HG03521 (cell line): ENCODE measurements around the gene DNPH1.
A peak's percentile ranks its signal among the peaks of the same experiment; 100 is the strongest.

Experiments used
- ATAC-seq: cut with Tn5 transposase; IDR thresholded peaks from one replicate; pipeline ENCODE4 v1.9.1; 2021; ENCODE audit warnings: mild to moderate bottlenecking, moderate library complexity; ENCODE audit not compliant: unreplicated experiment

The DNPH1 gene, protein sequence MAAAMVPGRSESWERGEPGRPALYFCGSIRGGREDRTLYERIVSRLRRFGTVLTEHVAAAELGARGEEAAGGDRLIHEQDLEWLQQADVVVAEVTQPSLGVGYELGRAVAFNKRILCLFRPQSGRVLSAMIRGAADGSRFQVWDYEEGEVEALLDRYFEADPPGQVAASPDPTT

GRCh38 chr6:43228951-43229802, at the start of gene DNPH1:
Gene DNPH1, minus strand, starts transcription at chr6:43229481. Its CDS starts 25 bp downstream, at chr6:43229456.
- peak; percentile 76 for ATAC-seq

DNA sequence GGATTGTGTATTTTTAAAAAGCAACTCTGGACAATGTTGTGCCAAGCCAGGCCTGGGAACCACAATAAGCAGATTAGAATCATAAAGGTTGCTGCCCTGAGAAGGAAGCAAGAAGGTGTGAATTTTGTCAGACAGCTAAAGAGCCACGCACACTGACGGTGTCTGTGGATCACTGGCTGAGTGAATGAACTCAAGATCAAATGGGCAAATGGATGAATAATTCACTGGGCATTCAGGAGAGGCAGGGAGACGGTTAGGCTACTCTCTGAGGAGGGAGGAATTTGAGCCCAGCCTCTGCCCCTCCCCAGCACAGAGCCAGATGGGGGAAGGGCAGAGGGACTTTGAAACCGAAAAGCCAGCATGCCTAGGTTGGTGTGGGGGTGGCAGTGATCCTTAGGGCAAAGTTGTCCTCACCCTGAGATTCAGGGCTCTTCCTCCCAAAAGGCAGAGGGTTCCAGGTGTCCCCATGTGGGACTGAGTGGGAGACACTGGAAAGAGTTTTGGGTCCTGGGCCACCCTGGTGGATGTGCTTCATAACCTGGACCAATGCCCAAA, 49.3 kb upstream of the DNPH1 start:
- ATAC-seq: no peak

- ATAC-seq: no peak
Observed at GRCh38 chr6:43277643-43278523, 48.6 kb upstream of the DNPH1 start.

DNA sequence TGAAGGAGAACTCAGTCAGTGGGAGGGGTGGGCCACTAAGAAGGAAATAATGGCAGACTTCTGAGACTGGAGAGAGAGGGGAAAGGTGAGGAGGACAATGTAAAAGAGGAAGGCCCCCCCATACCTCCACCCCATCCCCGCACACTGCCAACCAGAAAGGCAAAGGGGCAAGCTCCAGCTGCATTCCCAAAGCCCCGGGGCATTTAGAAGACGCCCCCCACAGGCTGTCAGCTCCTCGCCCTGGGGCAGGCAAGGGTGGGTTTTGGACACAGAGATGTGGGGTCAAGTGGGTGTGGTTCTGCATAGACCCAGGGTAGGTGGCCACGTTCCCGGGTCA, 48.0 kb upstream of the DNPH1 start:
- ATAC-seq: no peak

DNA sequence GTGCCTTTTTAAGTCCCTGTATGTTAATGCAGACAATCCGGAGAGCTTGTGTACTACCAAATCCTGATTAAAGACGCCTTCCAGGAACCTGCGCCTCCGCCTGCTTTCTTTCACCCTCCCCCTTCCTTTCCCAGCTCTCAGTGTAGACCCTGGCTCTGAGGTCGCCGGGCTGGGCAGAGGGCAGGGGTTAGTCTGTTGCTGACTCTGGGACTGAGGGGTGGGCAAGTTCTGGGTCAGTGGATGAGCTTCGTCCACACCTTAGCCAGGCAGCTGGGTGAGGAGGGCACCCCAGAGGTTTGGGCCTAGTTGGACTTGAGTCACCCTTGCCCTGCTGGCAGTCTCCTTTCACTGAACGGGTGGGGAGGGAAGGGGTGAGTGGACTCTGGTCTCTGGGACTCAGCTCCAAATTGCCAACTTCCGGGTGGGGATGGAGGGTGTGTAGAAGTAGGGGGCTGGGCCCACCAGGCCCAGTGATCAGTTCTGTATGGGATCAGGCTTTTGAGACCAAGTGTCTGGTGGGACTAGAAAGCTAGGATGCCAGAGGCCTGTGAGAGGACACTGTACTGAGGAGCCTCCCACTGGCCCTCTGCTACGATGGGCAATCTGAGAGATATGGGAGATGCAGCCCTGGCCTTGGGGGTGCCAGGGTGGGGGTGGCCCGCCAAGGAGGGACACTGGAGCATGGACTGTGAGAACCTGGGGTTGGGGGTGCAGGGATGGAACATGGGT, 47.5 kb upstream of the DNPH1 start:
- no peak for ATAC-seq

DNA sequence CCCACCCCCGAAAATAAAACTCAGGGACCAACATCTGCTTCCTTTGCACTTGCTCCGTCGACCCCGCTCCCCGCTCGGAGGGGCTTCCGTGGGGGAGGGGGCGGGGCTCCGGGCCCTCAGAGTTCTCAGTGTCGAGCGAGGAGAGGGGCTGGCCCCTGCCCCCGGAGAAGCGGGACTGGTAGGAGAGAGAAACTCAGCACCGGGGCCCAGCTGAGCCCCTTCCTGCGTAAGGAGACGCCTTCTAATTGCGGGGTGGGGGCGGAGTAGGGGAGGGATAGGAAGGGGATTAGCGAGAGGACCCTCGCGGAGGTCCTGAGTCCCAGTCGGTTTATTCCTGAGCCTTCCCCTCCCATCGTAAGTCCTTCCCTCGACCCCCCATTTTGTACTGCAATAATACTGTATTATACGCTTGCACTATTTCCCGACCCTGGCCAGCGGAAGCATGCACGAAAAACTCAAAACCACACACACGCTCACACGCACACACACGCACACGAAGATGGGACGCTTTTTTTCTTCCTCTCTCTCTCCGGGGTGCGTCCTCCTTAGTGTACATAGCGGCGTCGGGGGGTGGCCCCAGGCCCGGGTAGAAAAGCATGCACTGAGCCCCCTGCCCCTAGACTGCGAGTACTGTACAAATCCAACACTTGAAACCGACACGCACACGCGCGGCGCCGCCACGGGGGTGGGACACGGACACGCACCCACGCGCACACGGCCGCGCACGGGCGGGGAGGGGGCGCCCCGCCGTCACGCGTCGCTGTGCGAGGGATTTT, 46.7 kb upstream of the DNPH1 start:
- ATAC-seq: no peak

- ATAC-seq: no peak
Observed at GRCh38 chr6:43274916-43275597, 45.8 kb upstream of the DNPH1 start.

DNA sequence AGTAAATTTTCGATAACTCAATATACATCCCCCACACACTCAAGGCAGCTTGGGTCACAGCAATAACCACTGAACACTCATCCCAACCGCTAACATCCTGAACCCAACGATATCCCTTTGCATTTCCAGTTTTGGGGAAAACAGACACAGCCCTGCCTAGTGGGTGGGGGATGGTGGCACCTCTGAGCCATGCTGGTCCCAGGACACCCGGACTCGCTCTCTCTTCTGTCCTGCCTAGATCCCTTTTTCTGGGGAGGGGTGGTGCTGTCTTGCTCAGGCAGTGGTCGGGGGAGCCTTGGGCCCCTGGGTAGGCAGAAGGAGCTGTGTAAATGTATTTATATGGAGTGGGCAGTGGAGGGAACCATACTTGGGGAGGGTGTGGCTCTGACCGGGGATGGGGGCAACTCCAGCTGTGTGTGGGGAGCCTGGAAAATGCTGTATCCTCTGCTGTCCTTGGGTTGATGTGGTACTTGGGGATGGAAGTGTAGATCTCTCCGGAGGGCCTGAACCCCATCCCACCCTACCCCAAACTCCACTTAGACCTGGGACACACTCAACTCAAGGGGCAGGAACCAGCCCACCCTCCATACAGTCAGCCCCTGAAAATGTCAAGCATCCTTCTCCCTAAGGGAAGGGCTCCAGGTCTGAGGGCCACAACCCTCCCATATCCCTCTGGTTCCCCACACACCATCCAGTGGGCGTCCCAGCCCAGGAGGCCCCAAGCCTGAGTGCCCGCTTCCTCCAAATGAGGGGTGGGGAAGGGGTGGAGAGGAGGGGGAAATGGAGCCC, 45.0 kb upstream of the DNPH1 start:
- ATAC-seq: no peak

GRCh38 chr6:43273707-43274106, 44.4 kb upstream of the DNPH1 start:
- no peak for ATAC-seq

- no peak for ATAC-seq
Observed at GRCh38 chr6:43271944-43272343, 42.7 kb upstream of the DNPH1 start.

DNA sequence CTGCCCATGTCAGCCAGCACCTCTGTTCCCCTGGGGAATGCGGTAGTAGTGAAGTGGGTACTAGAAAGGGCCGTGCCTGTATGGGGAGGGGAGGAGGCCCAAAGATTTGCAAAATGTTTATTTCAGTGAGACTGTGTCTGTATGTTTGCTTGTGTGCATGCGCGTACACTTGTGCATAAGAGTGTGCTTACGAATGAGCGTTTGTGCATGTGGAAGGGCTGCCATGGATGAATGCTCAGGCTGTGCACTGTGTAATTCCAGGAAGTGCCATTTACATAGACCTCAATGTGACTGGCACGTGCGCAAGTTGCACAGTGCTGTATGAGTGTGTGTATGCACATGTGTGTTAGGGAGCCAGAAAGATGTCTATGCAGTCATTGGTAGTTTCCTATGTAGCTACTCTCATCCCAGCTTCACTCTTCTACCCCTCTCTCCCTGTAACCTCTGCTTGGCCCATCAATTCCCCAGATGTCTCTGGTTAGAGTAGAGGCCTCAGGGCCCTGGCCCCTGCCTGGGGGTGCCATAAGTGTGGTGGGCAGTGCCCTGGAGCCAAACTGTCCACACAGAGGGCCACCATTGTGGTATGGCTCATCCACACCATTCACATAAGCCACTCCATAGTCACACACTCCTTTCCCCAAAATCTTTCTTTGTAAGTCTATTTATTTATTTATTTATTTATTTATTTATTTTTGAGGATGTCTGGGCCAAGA, 42.0 kb upstream of the DNPH1 start:
- no peak for ATAC-seq

- no peak for ATAC-seq
Observed at GRCh38 chr6:43269273-43270007, 40.2 kb upstream of the DNPH1 start.

DNA sequence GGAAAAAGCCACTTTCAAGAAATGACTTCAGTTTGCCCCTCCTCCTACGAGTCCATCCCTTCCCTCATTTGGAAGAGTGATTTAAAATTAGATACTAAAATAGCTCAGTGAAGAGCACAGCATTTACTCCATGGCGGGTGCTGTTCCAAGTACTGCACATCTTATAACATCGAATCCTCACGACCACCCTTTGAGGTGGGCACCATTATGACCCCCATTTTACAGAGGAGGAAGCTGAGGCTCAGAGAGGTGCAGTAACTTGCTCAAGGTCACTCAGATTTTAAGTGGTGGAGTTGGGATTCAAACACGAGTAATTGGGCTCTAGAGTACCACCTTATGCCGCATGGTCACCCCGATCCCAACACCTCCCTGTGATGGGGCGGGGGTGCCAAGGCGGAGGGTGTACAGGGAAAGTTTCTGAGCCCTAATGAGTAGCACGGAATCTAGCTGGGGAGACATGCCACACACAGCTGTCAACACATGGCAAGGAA, 39.5 kb upstream of the DNPH1 start:
- ATAC-seq: no peak

GRCh38 chr6:43268355-43268700, 39.0 kb upstream of the DNPH1 start:
- no peak for ATAC-seq

DNA sequence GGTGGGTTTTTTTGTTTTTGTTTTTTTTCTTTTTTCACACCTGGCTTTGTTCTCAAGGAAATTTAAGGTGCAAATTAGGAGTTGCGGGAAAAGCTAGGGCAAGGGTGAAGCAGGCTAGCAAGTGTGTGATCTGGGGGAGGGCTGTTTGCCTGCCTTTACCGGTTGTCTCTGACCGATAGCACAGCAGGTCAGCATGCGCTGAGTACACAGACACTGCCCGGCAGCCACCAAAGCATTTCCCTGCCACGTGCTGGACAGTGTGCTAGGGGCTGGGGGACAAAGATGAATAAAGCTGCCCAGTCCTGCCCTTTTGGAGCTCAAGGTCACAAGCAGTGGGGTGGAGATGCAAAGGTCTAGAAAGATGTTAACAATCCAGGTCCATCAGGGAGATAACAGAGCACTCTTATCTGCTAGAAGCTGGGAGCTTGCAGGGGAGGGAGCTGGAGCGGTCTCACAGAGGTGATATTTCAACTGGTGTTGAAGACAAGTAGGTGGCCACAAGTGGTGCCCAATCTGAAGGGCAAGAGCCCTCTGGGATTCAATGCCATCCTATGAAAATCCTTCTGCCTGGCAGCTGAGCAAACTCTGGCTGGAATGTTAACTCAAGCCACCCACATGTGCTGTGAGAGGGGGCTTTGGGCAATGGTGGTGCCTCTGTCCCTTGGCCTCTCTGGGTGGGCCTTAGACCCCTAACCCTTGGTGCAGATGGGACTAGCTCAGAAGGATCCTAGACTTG, 38.5 kb upstream of the DNPH1 start:
- no peak for ATAC-seq

DNA sequence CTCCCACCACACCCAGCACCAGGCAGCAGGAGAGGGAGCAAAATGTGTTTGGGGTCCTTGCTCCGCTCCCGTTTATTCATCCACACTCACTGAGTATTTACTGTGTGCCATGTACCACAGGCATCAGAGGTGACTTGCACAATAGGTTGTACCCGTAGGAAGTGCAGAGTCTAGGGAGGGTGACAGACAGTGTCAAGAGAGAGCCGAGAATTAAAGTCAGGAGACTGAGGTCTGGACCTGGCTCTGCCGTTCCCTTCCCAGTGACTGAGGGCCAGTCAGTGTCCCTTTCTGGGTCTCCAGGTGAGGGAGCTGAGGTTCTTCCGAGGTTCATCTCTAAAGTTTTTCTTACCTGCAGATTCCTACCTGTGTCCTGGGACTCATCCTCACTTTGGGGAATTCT, 36.3 kb upstream of the DNPH1 start:
- ATAC-seq: no peak
